Lung (tissue), 12 donors: ENCODE measurements around the gene ADAMTSL5. TPM values are rescaled to one million over a fixed set of nuclear protein-coding genes. Genes with fewer than 3 reads are reported as not detected.

Experiments used
- ATAC-seq: fragments of 200-7000 bp; cut with Tn5 transposase; one replicate; pipeline ENCODE4 v1.9.1; 2020; ENCODE audit warnings: moderate number of reproducible peaks; ENCODE audit not compliant: insufficient read depth, low FRiP score
- DNase-seq, 3 donors: peaks; one replicate each; pipeline ENCODE4 v3.0.0-alpha.2; 2013 to 2017
- H3K27ac ChIP-seq, 2 donors: one replicate each; pipeline ENCODE4 v1.5.1; 2013; ENCODE audit warnings: mild to moderate bottlenecking in 2 of 2, moderate library complexity in 2 of 2, control low read depth in 1 of 2, inconsistent platforms in 1 of 2, low read depth in 1 of 2, low read length in 1 of 2
- H3K27me3 ChIP-seq, 3 donors: one replicate each; pipeline ENCODE4 v1.5.1; 2013; ENCODE audit warnings: low read length in 2 of 3; ENCODE audit not compliant: control insufficient read depth in 3 of 3, insufficient read depth in 3 of 3
- H3K36me3 ChIP-seq, 4 donors: one replicate each; pipeline ENCODE4 v1.5.1; 2013; ENCODE audit warnings: low read length in 4 of 4, mild to moderate bottlenecking in 1 of 4, moderate library complexity in 1 of 4; ENCODE audit not compliant: control insufficient read depth in 4 of 4, insufficient read depth in 4 of 4
- H3K4me1 ChIP-seq, 5 donors: one replicate each; pipeline ENCODE4 v1.5.1; 2013; ENCODE audit warnings: low read length in 5 of 5, mild to moderate bottlenecking in 2 of 5, moderate library complexity in 1 of 5; ENCODE audit not compliant: control insufficient read depth in 5 of 5, insufficient read depth in 5 of 5
- H3K4me3 ChIP-seq: one replicate; pipeline ENCODE4 v1.5.1; 2013; ENCODE audit warnings: mild to moderate bottlenecking, control low read depth, moderate library complexity
- H3K9ac ChIP-seq, 2 donors: one replicate each; pipeline ENCODE4 v1.5.1; 2013; ENCODE audit warnings: low read length in 2 of 2, control low read depth in 1 of 2; ENCODE audit not compliant: insufficient read depth in 1 of 2
- H3K9me3 ChIP-seq, 4 donors: one replicate each; pipeline ENCODE4 v1.5.1; 2013; ENCODE audit warnings: low read length in 3 of 4, mild to moderate bottlenecking in 1 of 4, moderate library complexity in 1 of 4; ENCODE audit not compliant: control insufficient read depth in 4 of 4, insufficient read depth in 3 of 4
- WGBS, 2 donors: extraction: QIAGEN DNeasy Blood & Tissue Kit; methylation state at CpG; one replicate each; pipeline ENCODE4 v1.1.7; 2013; 5-methylcytosine and 5-hydroxymethylcytosine counted together
- polyA plus RNA-seq, 2 donors: library from polyadenylated mRNA; stranded (reverse); fragments of 200-250 nt; gene quantifications; one replicate each; pipeline ENCODE4 v1.2.1, GENCODE V29; 2013
- total RNA-seq, 2 donors: library from RNA; depleted of rRNA in 1 of 2; stranded (reverse); fragments of >200 nt in 1 of 2; gene quantifications; one replicate each; pipeline ENCODE4 v1.2.1, GENCODE V29; 2014 to 2021
- TF ChIP-seq, protein P1 (sequence below): IDR thresholded peaks from 2 replicates; pipeline ENCODE4 v1.5.1; 2012; ENCODE audit warnings: mild to moderate bottlenecking; ENCODE audit errors: control extremely low read depth, extremely low read depth
- donor health status: control.
- donor health status: control.
- donor health status: Bipolar disorder and iron deficiency.
- donor health status: healthy.
- donor health status: DM: yes; HTN: yes; CAD: no.

The ADAMTSL5 gene
- total and polyA plus RNA-seq, 4 donors: 0.97 to 2.8 (median 1.4) TPM

GRCh38 chr19:1534972-1535371 is 22.2 kb upstream of the ADAMTSL5 start:
- DNase-seq (no peak), ATAC-seq (no peak)
- Histone ChIP-seq H3K4me3 (no peak overlapping the region), H3K9ac (no peak overlapping the region), H3K36me3 (no peaks in the 10 kb centered on the region), H3K27me3 (peaks cover 0 to 8% (median 0%) of the 10 kb centered on the region in 3 donors), H3K9me3 (peaks cover 0 to 3% (median 0%) of the 10 kb centered on the region in 4 donors), H3K27ac (no peak overlapping the region), H3K4me1 (peaks cover 0 to 4% (median 0%) of the 10 kb centered on the region in 5 donors)
- TF ChIP-seq, protein P1, sequence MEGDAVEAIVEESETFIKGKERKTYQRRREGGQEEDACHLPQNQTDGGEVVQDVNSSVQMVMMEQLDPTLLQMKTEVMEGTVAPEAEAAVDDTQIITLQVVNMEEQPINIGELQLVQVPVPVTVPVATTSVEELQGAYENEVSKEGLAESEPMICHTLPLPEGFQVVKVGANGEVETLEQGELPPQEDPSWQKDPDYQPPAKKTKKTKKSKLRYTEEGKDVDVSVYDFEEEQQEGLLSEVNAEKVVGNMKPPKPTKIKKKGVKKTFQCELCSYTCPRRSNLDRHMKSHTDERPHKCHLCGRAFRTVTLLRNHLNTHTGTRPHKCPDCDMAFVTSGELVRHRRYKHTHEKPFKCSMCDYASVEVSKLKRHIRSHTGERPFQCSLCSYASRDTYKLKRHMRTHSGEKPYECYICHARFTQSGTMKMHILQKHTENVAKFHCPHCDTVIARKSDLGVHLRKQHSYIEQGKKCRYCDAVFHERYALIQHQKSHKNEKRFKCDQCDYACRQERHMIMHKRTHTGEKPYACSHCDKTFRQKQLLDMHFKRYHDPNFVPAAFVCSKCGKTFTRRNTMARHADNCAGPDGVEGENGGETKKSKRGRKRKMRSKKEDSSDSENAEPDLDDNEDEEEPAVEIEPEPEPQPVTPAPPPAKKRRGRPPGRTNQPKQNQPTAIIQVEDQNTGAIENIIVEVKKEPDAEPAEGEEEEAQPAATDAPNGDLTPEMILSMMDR: no peak
- WGBS, 2 donors: 79 to 88% methylated on average over 14 of the region's 14 CpGs

DNA sequence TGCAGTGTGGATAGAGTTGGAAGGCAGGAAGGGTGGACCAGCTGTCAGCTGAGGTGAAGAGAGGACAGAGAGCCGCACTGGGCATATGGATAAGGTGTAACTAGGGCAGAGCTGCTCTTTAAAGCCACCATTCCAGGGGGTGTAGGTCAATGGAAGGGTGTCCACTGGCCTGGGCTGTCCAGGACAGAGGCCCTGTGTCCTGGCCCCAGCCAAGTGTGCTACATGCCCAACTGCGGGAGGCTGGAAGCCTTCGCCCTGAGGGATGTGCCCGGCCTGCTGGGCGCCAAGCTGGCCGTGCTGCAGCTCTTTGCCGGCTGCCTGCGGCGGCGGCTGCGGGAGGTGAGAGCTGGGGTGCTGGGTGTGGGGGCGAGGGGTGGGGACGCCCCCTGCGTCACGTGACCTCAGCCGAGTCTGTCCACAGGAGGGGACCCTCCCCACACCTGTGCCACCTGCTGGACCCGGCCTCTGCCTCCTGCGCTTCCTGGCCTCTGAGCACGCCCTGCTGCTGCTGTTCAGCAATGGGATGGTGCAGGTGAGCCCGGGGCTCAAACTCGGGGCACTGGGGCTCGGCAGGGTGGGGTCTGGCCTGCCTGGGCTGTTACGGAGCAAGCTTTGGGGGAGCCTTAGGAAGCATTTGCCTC is 20.8 kb upstream of the ADAMTSL5 start:
- TF ChIP-seq, protein P1: no peak
- DNase-seq (no peak), ATAC-seq (no peak)
- Histone ChIP-seq H3K9me3 (peaks cover 0 to 3% (median 0%) of the 10 kb centered on the region in 4 donors), H3K27ac (no peak overlapping the region), H3K4me3 (no peak overlapping the region), H3K4me1 (peaks cover 0 to under 1% (median 0%) of the 10 kb centered on the region in 5 donors), H3K27me3 (peaks cover 0 to 12% (median 0%) of the 10 kb centered on the region in 3 donors), H3K36me3 (no peaks in the 10 kb centered on the region), H3K9ac (no peak overlapping the region)
- WGBS, 2 donors: 70 to 80% methylated on average over 19 to 23 of the region's 23 CpGs

- H3K9ac ChIP-seq: no peak overlapping the region
- H3K9me3 ChIP-seq: peaks cover 0 to 3% (median 0%) of the 10 kb centered on the region in 4 donors
- peaks cover 0 to 12% (median 0%) of the 10 kb centered on the region in 3 donors for H3K27me3 ChIP-seq
- DNase-seq: no peak
- H3K4me3 ChIP-seq: no peak overlapping the region
- TF ChIP-seq, protein P1: no peak
- H3K27ac ChIP-seq: no peak overlapping the region
- WGBS, 2 donors: 86 to 91% methylated on average over 9 of the region's 9 CpGs
- H3K36me3 ChIP-seq: no peaks in the 10 kb centered on the region
- no peaks in the 10 kb centered on the region for H3K4me1 ChIP-seq
- no peak for ATAC-seq
These were observed 19.2 kb upstream of the ADAMTSL5 start for GRCh38 chr19:1532003-1532402.
